ENCODE measurements around the gene ZBTB12. TPM values are rescaled to one million over a fixed set of nuclear protein-coding genes. Genes with fewer than 3 reads are reported as not detected.

Gene ZBTB12
- total and polyA plus RNA-seq, 9 of the 15 experiments (the other 6 are each of a cell fraction or from before 2014, with no cell fraction given), result 0.03 to 12.4 (median 5.8) TPM; not detected in 1

GRCh38 chr6:31862344-31863235 lies 39.3 kb downstream of the ZBTB12 start, which contains the start of gene NEU1 (continued):
- TF ChIP-seq BCLAF1 (IDR thresholded peaks at IDR 0.05; ENCODE audit: borderline replicate concordance in 1 of 2, control insufficient read depth in 1 of 2, low read depth in 2 of 2, low read length in 1 of 2) (no peak), ZNF518B (CRISPR knock-in tag; IDR thresholded peaks at IDR 0.05) (no peak), SPI1 (IDR thresholded peaks at IDR 0.05; ENCODE audit: borderline replicate concordance, low read depth, low read length) (peak; percentile 69), ZNF507 (tag; conservative IDR thresholded peaks at IDR 0.05) (no peak), ZNF583 (CRISPR knock-in tag; IDR thresholded peaks at IDR 0.05) (peak; percentile 62; the same call in 1 of the 2 replicates), KAT8 (IDR thresholded peaks at IDR 0.05; ENCODE audit: low read depth) (no peak), TAL1 (IDR thresholded peaks at IDR 0.05) (no peak), ZBTB2 (IDR thresholded peaks at IDR 0.05) (peak; percentile 68; the same call in 1 of the 2 replicates), U2AF1 (optimal IDR thresholded peaks at IDR 0.05; ENCODE audit: low read depth, low read length) (no peak), ZNF184 (CRISPR knock-in tag; IDR thresholded peaks at IDR 0.05) (no peak), ELF2 (CRISPR knock-in tag; IDR thresholded peaks at IDR 0.05) (peak; percentile 6; the same call in 1 of the 2 replicates), ETV6 (IDR thresholded peaks at IDR 0.05; ENCODE audit: borderline replicate concordance in 1 of 2, low read depth in 2 of 2, low read length in 1 of 2) (no peak), ETV6 (CRISPR knock-in tag; IDR thresholded peaks at IDR 0.05; ENCODE audit: borderline replicate concordance) (no peak), ZC3H11A (IDR thresholded peaks at IDR 0.05; ENCODE audit: low read depth, low read length) (peak; percentile 56; the same call in 1 of the 2 replicates), TOE1 (IDR thresholded peaks at IDR 0.05; ENCODE audit: borderline replicate concordance) (peak; percentile 99), TOE1 (CRISPR knock-in tag; IDR thresholded peaks at IDR 0.05; ENCODE audit: borderline replicate concordance, low read depth) (no peak), POLR3A (IDR thresholded peaks at IDR 0.05; ENCODE audit: borderline replicate concordance, extremely low read depth, insufficient read depth, insufficient read length) (no peak), TCF7L2 (IDR thresholded peaks at IDR 0.05; ENCODE audit: low read depth, low read length) (no peak)
